ENCODE data around the gene MDH2. TPM values are rescaled to one million over a fixed set of nuclear protein-coding genes. Genes with fewer than 3 reads are reported as not detected.

The MDH2 gene
- total and polyA plus RNA-seq, 2 of the 4 experiments (the other 2 are of a cell fraction): 55.4 to 206 TPM

- no peak overlapping the region for H3K9ac ChIP-seq (ENCODE audit: low read depth, low read length)
These were observed 38.0 kb upstream of the MDH2 start for GRCh38 chr7:76009672-76010600.

More at GRCh38 chr7:76009672-76010600, 38.0 kb upstream of the MDH2 start:
- Histone ChIP-seq H2BK120ac (ENCODE audit: low read depth, low read length) (peak overlapping the region; percentile 69), H2AK9ac (replicated peaks; ENCODE audit: low read depth, low read length, poor library complexity) (peak overlapping the region; percentile 44), H3K4ac (ENCODE audit: low read depth, low read length) (peak overlapping the region; percentile 79), H3K23ac (ENCODE audit: low read depth, low read length) (no peak overlapping the region), H2AFZ (replicated peaks; ENCODE audit: low read length, poor library complexity) (no peak overlapping the region), H3K27me3 (ENCODE audit: control insufficient read depth, insufficient read depth, low read length) (no peaks in the 10 kb centered on the region), H3K9me1 (ENCODE audit: insufficient read depth, low read length) (peaks cover 22% of the 10 kb centered on the region), H3K4me3 (ENCODE audit: insufficient read depth, low read depth, low read length) (no peak overlapping the region), H4K8ac (ENCODE audit: low read depth in 2 of 2, low read length in 2 of 2) (peak overlapping the region in 1 of 2 experiments; percentile 10; a peak in 1 of 4 replicates), H3K56ac (ENCODE audit: extremely low read depth, insufficient read depth, low read length) (no peak overlapping the region), H2BK5ac (ENCODE audit: low read depth, low read length, poor library complexity, severe bottlenecking) (peak overlapping the region; percentile 69), H2BK15ac (ENCODE audit: low read depth, low read length) (peak overlapping the region; percentile 82; the same call in 1 of the 3 replicates), H4K5ac (ENCODE audit: low read depth, low read length) (no peak overlapping the region; the same call in 1 of the 2 replicates), H3K14ac (replicated peaks; ENCODE audit: low read depth, low read length) (peak overlapping the region; percentile 66), H2BK20ac (ENCODE audit: low read depth, low read length) (peak overlapping the region; percentile 76), H3K4me2 (ENCODE audit: low read depth, low read length) (no peak overlapping the region), H3K36me3 (ENCODE audit: control insufficient read depth, insufficient read depth, low read length) (peaks cover 8% of the 10 kb centered on the region), H4K91ac (ENCODE audit: insufficient read depth, low read depth, low read length) (peak overlapping the region; percentile 79), H3K4me1 (ENCODE audit: control insufficient read depth, insufficient read depth, low read length) (peaks cover 20% of the 10 kb centered on the region), H3K27ac (ENCODE audit: insufficient read depth, low read length) (peak overlapping the region; percentile 61; the same call in 1 of the 2 replicates), H3K9me3 (ENCODE audit: control insufficient read depth, insufficient read depth, low read length) (no peaks in the 10 kb centered on the region), H2AK5ac (ENCODE audit: low read depth, low read length) (peak overlapping the region; percentile 94), H3K79me1 (ENCODE audit: low read depth in 1 of 2, low read length in 2 of 2) (peaks cover 0 to 20% of the 10 kb centered on the region in 2 experiments; a peak in 2 of 4 replicates), H3K18ac (ENCODE audit: low read depth, low read length) (peak overlapping the region; percentile 84; the same call in 1 of the 2 replicates), H4K20me1 (ENCODE audit: insufficient read depth, low read length) (0 out of 2 replicates have a peak, but pooled peaks cover 4% of the 10 kb centered on the region)
- ChIA-PET POLR2A (ENCODE audit: unreplicated experiment) (no interaction called here), CTCF (interaction anchor here (0.6 to 2.6 kb wide), 2 partner anchors 9 to 10 kb away, joined by 4 to 9 read pairs; no protein-coding TSS in a partner anchor)
- dilution Hi-C loops (cut with HindIII; ENCODE audit: low sequenced_read_pairs, unreplicated experiment): no loop called here
- in situ Hi-C loops (cut with MboI; ENCODE audit: low sequenced_read_pairs): no loop called here
- intact Hi-C loops (cut with micrococcal nuclease): loop anchor here (5.0 to 10.0 kb wide), 2 partner anchors 95 to 233 kb away; partner anchors contain the start of gene POR
- ATAC-seq (ENCODE audit: low read depth) (no peak), DNase-seq (no peak)
- TF ChIP-seq POLR2A (IDR thresholded peaks at IDR 0.05; ENCODE audit: low read depth, low read length) (no peak), CEBPB (IDR thresholded peaks at IDR 0.05; ENCODE audit: low read depth, low read length) (no peak), CTCF (conservative IDR thresholded peaks at IDR 0.05; ENCODE audit: low read depth, low read length) (no peak), SMC3 (IDR thresholded peaks at IDR 0.05; ENCODE audit: low read depth, low read length) (no peak), BHLHE40 (IDR thresholded peaks at IDR 0.05; ENCODE audit: low read depth, low read length) (no peak), MXI1 (IDR thresholded peaks at IDR 0.05; ENCODE audit: borderline replicate concordance, low read depth, low read length) (no peak), FOS (IDR thresholded peaks at IDR 0.05; ENCODE audit: low read depth, low read length) (no peak), RFX5 (IDR thresholded peaks at IDR 0.05; ENCODE audit: low read depth, low read length) (no peak), RAD21 (IDR thresholded peaks at IDR 0.05; ENCODE audit: low read length) (no peak), MAZ (IDR thresholded peaks at IDR 0.05; ENCODE audit: borderline replicate concordance, low read depth, low read length) (no peak), NFE2L2 (IDR thresholded peaks at IDR 0.05; ENCODE audit: low read depth, low read length) (no peak), MAFK (IDR thresholded peaks at IDR 0.05; ENCODE audit: low read depth, low read length) (no peak), ELK1 (IDR thresholded peaks at IDR 0.05; ENCODE audit: borderline replicate concordance, low read depth, low read length) (no peak)
- 92% methylated on average over 4 of the region's 11 CpGs; no CpG with 5 or more reads in 1 of the 2 experiments for WGBS, 2 experiments (ENCODE audit: extremely low coverage in 2 of 2, insufficient read length in 1 of 2)
- no TSS peak for BruUV-seq (replicated peaks)
